H1 (cell line): ENCODE measurements around the gene ZFP90. TPM values are rescaled to one million over a fixed set of nuclear protein-coding genes. Genes with fewer than 3 reads are reported as not detected.
A peak's percentile ranks its signal among the peaks of the same experiment; 100 is the strongest.

Experiments
- CTCF ChIA-PET: fragments of 300-600 bp; sonication (Branson Sonifier 250); formaldehyde crosslinking; loops from one replicate; lab custom pipeline; 2021; ENCODE audit not compliant: partially characterized antibody; lab: Charles Lee
- POLR2A ChIA-PET: fragments of 300-600 bp; sonication (Branson Sonifier 250); formaldehyde crosslinking; loops from one replicate; lab custom pipeline; 2021; ENCODE audit warnings: inconsistent platforms; ENCODE audit not compliant: partially characterized antibody; lab: Charles Lee
- DNase-seq, 2 experiments: peaks; one replicate each; pipeline versions ENCODE4 v3.0.0 to v3.0.0-alpha.2; 2010 to 2022; ENCODE audit warnings: low spot score in 2 of 2, low read depth in 1 of 2, mixed read lengths in 1 of 2
- FAIRE-seq: peaks from 2 replicates; lab custom pipeline; 2011; peaks lifted over from hg19 to GRCh38; lab: Jason Lieb, UNC
- H2AFZ ChIP-seq: 2 replicates; pipeline ENCODE4 v1.8.1; 2012; ENCODE audit warnings: low read length, inconsistent platforms
- H2AK5ac ChIP-seq: 2 replicates; pipeline ENCODE4 v1.6.1; 2013; ENCODE audit warnings: low read depth, low read length
- H2BK120ac ChIP-seq: replicated peaks from 2 replicates; pipeline ENCODE3; 2013; ENCODE audit warnings: low read depth, low read length, inconsistent platforms
- H2BK12ac ChIP-seq: 2 replicates; pipeline ENCODE4 v1.6.1; 2013; ENCODE audit warnings: low read depth, low read length
- H2BK15ac ChIP-seq: 2 replicates; pipeline ENCODE4 v1.6.1; 2013; ENCODE audit warnings: low read length
- H2BK20ac ChIP-seq: 2 replicates; pipeline ENCODE4 v1.6.1; 2013; ENCODE audit warnings: low read length
- H2BK5ac ChIP-seq: 2 replicates; pipeline ENCODE4 v1.6.1; 2013; ENCODE audit warnings: low read depth, low read length
- H3K14ac ChIP-seq: 2 replicates; pipeline ENCODE4 v1.6.1; 2013; ENCODE audit warnings: inconsistent platforms; ENCODE audit not compliant: insufficient read length
- H3K18ac ChIP-seq: 2 replicates; pipeline ENCODE4 v1.6.1; 2013; ENCODE audit warnings: low read length; ENCODE audit errors: extremely low read depth
- H3K23ac ChIP-seq: 2 replicates; pipeline ENCODE4 v1.6.1; 2013; ENCODE audit warnings: inconsistent platforms; ENCODE audit not compliant: insufficient read length
- H3K23me2 ChIP-seq: 2 replicates; pipeline ENCODE4 v1.6.1; 2013; ENCODE audit warnings: low read depth, low read length
- H3K27ac ChIP-seq: 2 replicates; pipeline ENCODE4 v1.6.1; 2011; ENCODE audit warnings: low read depth, low read length, inconsistent platforms
- H3K27me3 ChIP-seq, 4 experiments: replicated peaks in 1 of 4; 1 replicate in 1 of 4; 2 replicates in 3 of 4; pipeline versions ENCODE4 v1.6.1 to v1.8.1; 2011 to 2013; ENCODE audit warnings: low read length in 3 of 4, mild to moderate bottlenecking in 3 of 4, inconsistent platforms in 2 of 4, mixed read lengths in 2 of 4, moderate library complexity in 1 of 4; ENCODE audit not compliant: control insufficient read depth in 3 of 4, insufficient read depth in 3 of 4; ENCODE audit errors: extremely low read depth in 1 of 4
- H3K36me3 ChIP-seq, 4 experiments: 2 replicates each; pipeline versions ENCODE4 v1.6.1 to v1.8.1; 2011 to 2013; ENCODE audit warnings: mild to moderate bottlenecking in 4 of 4, low read length in 3 of 4, moderate library complexity in 2 of 4, control low read depth in 1 of 4, inconsistent platforms in 1 of 4; ENCODE audit not compliant: insufficient read depth in 4 of 4, control insufficient read depth in 2 of 4
- H3K4ac ChIP-seq: replicated peaks from 2 replicates; pipeline ENCODE3; 2013; ENCODE audit warnings: low read length, low read depth, mixed read lengths, inconsistent platforms; ENCODE audit not compliant: insufficient read length
- H3K4me1 ChIP-seq, 4 experiments: replicated peaks in 1 of 4; 1 replicate in 1 of 4; 2 replicates in 3 of 4; pipeline versions ENCODE4 v1.6.1 to v1.8.1; 2011 to 2013; ENCODE audit warnings: low read length in 3 of 4, inconsistent platforms in 2 of 4, mixed read lengths in 1 of 4; ENCODE audit not compliant: insufficient read depth in 4 of 4, control insufficient read depth in 3 of 4
- H3K4me2 ChIP-seq, 2 experiments: 2 replicates each; pipeline versions ENCODE4 v1.6.1 to v1.8.1; 2011 to 2013; ENCODE audit warnings: low read depth in 2 of 2, low read length in 2 of 2, control low read depth in 1 of 2, inconsistent platforms in 1 of 2, mild to moderate bottlenecking in 1 of 2; ENCODE audit not compliant: insufficient read depth in 1 of 2
- H3K4me3 ChIP-seq, 4 experiments: fragments of 200-600, 300-600 bp in 1 of 4; sonication (generic), shearing (Covaris generic), sonication (Bioruptor Twin) in 1 of 4; 2 replicates each; pipeline versions ENCODE4 v1.5.1 to v1.8.1; 2011 to 2016; ENCODE audit warnings: low read length in 4 of 4, low read depth in 3 of 4, control low read depth in 2 of 4, inconsistent platforms in 2 of 4, mild to moderate bottlenecking in 2 of 4, mixed read lengths in 1 of 4, moderate library complexity in 1 of 4; ENCODE audit not compliant: insufficient read depth in 2 of 4; ENCODE audit errors: extremely low read depth in 1 of 4
- H3K56ac ChIP-seq: replicated peaks from 2 replicates; pipeline ENCODE3; 2013; ENCODE audit warnings: low read depth, mild to moderate bottlenecking, mixed read lengths, low read length, inconsistent platforms; ENCODE audit not compliant: insufficient read length
- H3K79me1 ChIP-seq: 2 replicates; pipeline ENCODE4 v1.6.1; 2013; ENCODE audit warnings: low read depth, low read length, control low read depth
- H3K79me2 ChIP-seq, 2 experiments: 2 replicates each; pipeline versions ENCODE4 v1.6.1 to v1.8.1; 2012 to 2013; ENCODE audit warnings: low read length in 2 of 2, mild to moderate bottlenecking in 2 of 2, inconsistent platforms in 1 of 2; ENCODE audit not compliant: insufficient read depth in 2 of 2, control insufficient read depth in 1 of 2
- H3K9ac ChIP-seq, 4 experiments: replicated peaks in 1 of 4; 1 replicate in 1 of 4; 2 replicates in 3 of 4; pipeline versions ENCODE4 v1.6.1 to v1.8.1; 2011 to 2013; ENCODE audit warnings: low read depth in 3 of 4, low read length in 3 of 4, control low read depth in 2 of 4, mild to moderate bottlenecking in 2 of 4, moderate library complexity in 2 of 4, inconsistent platforms in 1 of 4; ENCODE audit errors: extremely low read depth in 1 of 4
- H3K9me3 ChIP-seq, 2 experiments: 2 replicates each; pipeline versions ENCODE4 v1.6.1 to v1.8.1; 2012 to 2013; ENCODE audit warnings: mild to moderate bottlenecking in 2 of 2, moderate library complexity in 2 of 2, control low read depth in 1 of 2, inconsistent platforms in 1 of 2, low read depth in 1 of 2, low read length in 1 of 2, mixed read lengths in 1 of 2; ENCODE audit not compliant: insufficient read depth in 2 of 2
- H4K20me1 ChIP-seq, 2 experiments: replicated peaks in 1 of 2; 2 replicates each; pipeline versions ENCODE3 to v1.8.1; 2011 to 2013; ENCODE audit warnings: inconsistent platforms in 2 of 2, low read length in 2 of 2, mild to moderate bottlenecking in 1 of 2; ENCODE audit not compliant: insufficient read depth in 2 of 2, control insufficient read depth in 1 of 2
- H4K5ac ChIP-seq: 2 replicates; pipeline ENCODE4 v1.6.1; 2013; ENCODE audit warnings: low read length, low read depth, mixed read lengths, inconsistent platforms; ENCODE audit not compliant: insufficient read length
- H4K8ac ChIP-seq: 2 replicates; pipeline ENCODE4 v1.8.0; 2013; ENCODE audit warnings: mild to moderate bottlenecking, moderate library complexity, low read length, inconsistent platforms; ENCODE audit not compliant: insufficient read depth; ENCODE audit errors: extremely low read depth
- H4K91ac ChIP-seq: replicated peaks from 2 replicates; pipeline ENCODE3; 2013; ENCODE audit warnings: low read length, mixed read lengths, inconsistent platforms; ENCODE audit not compliant: insufficient read length
- CHD2 ChIP-seq: IDR thresholded peaks from 2 replicates; pipeline ENCODE4 v1.6.1; 2012; ENCODE audit warnings: low read length, improper control_type of control experiment
- CTCF ChIP-seq, 3 experiments: IDR thresholded peaks; 1 replicate in 2 of 3; 2 replicates in 1 of 3; pipeline versions ENCODE4 v1.5.1 to v1.6.1; 2011; ENCODE audit warnings: low read length in 3 of 3, mild to moderate bottlenecking in 3 of 3, inconsistent platforms in 2 of 3, low read depth in 1 of 3, moderate library complexity in 1 of 3; ENCODE audit not compliant: insufficient read depth in 1 of 3; ENCODE audit errors: control extremely low read depth in 1 of 3
- GABPA ChIP-seq: IDR thresholded peaks from 2 replicates; pipeline ENCODE4 v1.6.1; 2011; ENCODE audit warnings: mild to moderate bottlenecking, low read length, moderate library complexity, borderline replicate concordance; ENCODE audit not compliant: insufficient read depth
- ZNF274 ChIP-seq: IDR thresholded peaks from 2 replicates; pipeline ENCODE4 v1.7.0; 2012; ENCODE audit warnings: low read length, borderline replicate concordance; ENCODE audit errors: extremely low read depth
- WGBS, 2 experiments: shearing (Covaris generic) in 1 of 2; methylation state at CpG; one replicate each; pipeline versions ENCODE4 v1.1.6 to v1.1.7; 2013 to 2015; ENCODE audit warnings: low lambda C conversion rate in 2 of 2, mixed read lengths in 2 of 2, inconsistent platforms in 1 of 2, low coverage in 1 of 2, missing lambda C conversion rate in 1 of 2; ENCODE audit not compliant: insufficient replicate concordance in 2 of 2, insufficient coverage in 1 of 2, insufficient read length in 1 of 2; ENCODE audit errors: extremely low coverage in 1 of 2, missing lambda C conversion rate in 1 of 2; 5-methylcytosine and 5-hydroxymethylcytosine counted together
- polyA plus RNA-seq, 7 experiments: library from polyadenylated mRNA; depleted of rRNA in 3 of 7; stranded (reverse) in 5 of 7; unstranded in 2 of 7; fragments of >200 nt in 5 of 7; fragments of 200-250 nt in 2 of 7; gene quantifications; 1 replicate in 5 of 7; 2 replicates in 1 of 7; 4 replicates in 1 of 7; pipeline versions ENCODE4 v1.2.1 to v1.2.3, GENCODE V29; 2011 to 2013; ENCODE audit warnings: missing spikeins in 2 of 7, mixed read lengths in 2 of 7
- total RNA-seq: library from RNA; stranded (reverse); fragmentation: NEBNext Ultra II Directional; extraction: Animal tissue kit (Norgen Biotek cat#: 25700); gene quantifications from 2 replicates; pipeline ENCODE4 v1.2.1, GENCODE V29; 2021
- TF ChIP-seq, protein P1 (sequence below): IDR thresholded peaks from 2 replicates; pipeline ENCODE4 v1.6.1; 2012; ENCODE audit warnings: inconsistent platforms

Gene ZFP90
- total and polyA plus RNA-seq, 2 of the 8 experiments (the other 6 are each of a cell fraction or from before 2014, with no cell fraction given), result 10.3 to 19.1 TPM

GRCh38 chr16:68564382-68564985 is 25.4 kb downstream of the ZFP90 start:
- no peak overlapping the region for H2BK20ac ChIP-seq
- TF ChIP-seq ZNF274 (peak; percentile 93), CHD2 (no peak), CTCF (IDR thresholded peaks at IDR 0.05; ENCODE audit: control extremely low read depth in 1 of 3, insufficient read depth in 1 of 3, low read depth in 1 of 3, low read length in 3 of 3) (no peak), GABPA (no peak)
- TF ChIP-seq, protein P1, sequence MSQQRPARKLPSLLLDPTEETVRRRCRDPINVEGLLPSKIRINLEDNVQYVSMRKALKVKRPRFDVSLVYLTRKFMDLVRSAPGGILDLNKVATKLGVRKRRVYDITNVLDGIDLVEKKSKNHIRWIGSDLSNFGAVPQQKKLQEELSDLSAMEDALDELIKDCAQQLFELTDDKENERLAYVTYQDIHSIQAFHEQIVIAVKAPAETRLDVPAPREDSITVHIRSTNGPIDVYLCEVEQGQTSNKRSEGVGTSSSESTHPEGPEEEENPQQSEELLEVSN, result no peak
- no peak overlapping the region for H4K91ac ChIP-seq
- peaks cover 87 to 91% of the 10 kb centered on the region in 2 experiments for H3K9me3 ChIP-seq
- no peaks in the 10 kb centered on the region for H3K23me2 ChIP-seq
- no peak overlapping the region for H3K14ac ChIP-seq
- no peak overlapping the region for H4K8ac ChIP-seq
- no peak overlapping the region for H3K9ac ChIP-seq
- no peak overlapping the region for H2BK5ac ChIP-seq
- no peak overlapping the region for H3K23ac ChIP-seq
- H4K5ac ChIP-seq, result no peak overlapping the region
- WGBS, 2 experiments, result 87% methylated on average over 9 of the region's 9 CpGs; no CpG with 5 or more reads in 1 of the 2 experiments
- H3K79me2 ChIP-seq, result no peaks in the 10 kb centered on the region
- ChIA-PET POLR2A (interaction anchor here (0.7 to 2.0 kb wide), 3 partner anchors 9 to 78 kb away, joined by 3 to 7 read pairs (median 3); no protein-coding TSS in a partner anchor), CTCF (interaction anchor here (0.6 to 2.3 kb wide), 9 partner anchors 10 to 326 kb away, joined by 3 to 11 read pairs (median 3); no protein-coding TSS in a partner anchor)
- no peak overlapping the region for H2AK5ac ChIP-seq
- H3K27me3 ChIP-seq, result no peaks in the 10 kb centered on the region
- H3K27ac ChIP-seq, result no peak overlapping the region
- H3K4me3 ChIP-seq, result peak overlapping the region in 1 of 4 experiments; percentile 18; a peak in 1 of 8 replicates
- no peak overlapping the region for H3K4ac ChIP-seq
- peak; percentile 24 for FAIRE-seq
- no peak overlapping the region for H2BK120ac ChIP-seq
- no peak for DNase-seq
- H3K56ac ChIP-seq, result no peak overlapping the region
- H3K4me2 ChIP-seq, result no peak overlapping the region
- peaks cover 4 to 68% (median 40%) of the 10 kb centered on the region in 4 experiments for H3K36me3 ChIP-seq
- H3K4me1 ChIP-seq, result no peaks in the 10 kb centered on the region
- H2BK15ac ChIP-seq, result no peak overlapping the region
- H3K79me1 ChIP-seq, result no peaks in the 10 kb centered on the region
- no peaks in the 10 kb centered on the region for H4K20me1 ChIP-seq
- no peak overlapping the region for H2BK12ac ChIP-seq
- no peak overlapping the region for H2AFZ ChIP-seq
- no peak overlapping the region for H3K18ac ChIP-seq
